H1 (cell line): ENCODE measurements around the gene ANKS1B. TPM values are rescaled to one million over a fixed set of nuclear protein-coding genes. Genes with fewer than 3 reads are reported as not detected.

ENCODE experiments used
- CTCF ChIA-PET: fragments of 300-600 bp; sonication (Branson Sonifier 250); formaldehyde crosslinking; loops from one replicate; lab custom pipeline; 2021; ENCODE audit not compliant: partially characterized antibody; lab: Charles Lee
- POLR2A ChIA-PET: fragments of 300-600 bp; sonication (Branson Sonifier 250); formaldehyde crosslinking; loops from one replicate; lab custom pipeline; 2021; ENCODE audit warnings: inconsistent platforms; ENCODE audit not compliant: partially characterized antibody; lab: Charles Lee
- DNase-seq, 2 experiments: peaks; one replicate each; pipeline versions ENCODE4 v3.0.0 to v3.0.0-alpha.2; 2010 to 2022; ENCODE audit warnings: low spot score in 2 of 2, low read depth in 1 of 2, mixed read lengths in 1 of 2
- FAIRE-seq: peaks from 2 replicates; lab custom pipeline; 2011; peaks lifted over from hg19 to GRCh38; lab: Jason Lieb, UNC
- H2AFZ ChIP-seq: 2 replicates; pipeline ENCODE4 v1.8.1; 2012; ENCODE audit warnings: low read length, inconsistent platforms
- H2AK5ac ChIP-seq: 2 replicates; pipeline ENCODE4 v1.6.1; 2013; ENCODE audit warnings: low read depth, low read length
- H2BK120ac ChIP-seq: replicated peaks from 2 replicates; pipeline ENCODE3; 2013; ENCODE audit warnings: low read depth, low read length, inconsistent platforms
- H2BK12ac ChIP-seq: 2 replicates; pipeline ENCODE4 v1.6.1; 2013; ENCODE audit warnings: low read depth, low read length
- H2BK15ac ChIP-seq: 2 replicates; pipeline ENCODE4 v1.6.1; 2013; ENCODE audit warnings: low read length
- H2BK20ac ChIP-seq: 2 replicates; pipeline ENCODE4 v1.6.1; 2013; ENCODE audit warnings: low read length
- H2BK5ac ChIP-seq: 2 replicates; pipeline ENCODE4 v1.6.1; 2013; ENCODE audit warnings: low read depth, low read length
- H3K14ac ChIP-seq: 2 replicates; pipeline ENCODE4 v1.6.1; 2013; ENCODE audit warnings: inconsistent platforms; ENCODE audit not compliant: insufficient read length
- H3K18ac ChIP-seq: 2 replicates; pipeline ENCODE4 v1.6.1; 2013; ENCODE audit warnings: low read length; ENCODE audit errors: extremely low read depth
- H3K23ac ChIP-seq: 2 replicates; pipeline ENCODE4 v1.6.1; 2013; ENCODE audit warnings: inconsistent platforms; ENCODE audit not compliant: insufficient read length
- H3K23me2 ChIP-seq: 2 replicates; pipeline ENCODE4 v1.6.1; 2013; ENCODE audit warnings: low read depth, low read length
- H3K27ac ChIP-seq: 2 replicates; pipeline ENCODE4 v1.6.1; 2011; ENCODE audit warnings: low read depth, low read length, inconsistent platforms
- H3K27me3 ChIP-seq, 4 experiments: replicated peaks in 1 of 4; 1 replicate in 1 of 4; 2 replicates in 3 of 4; pipeline versions ENCODE4 v1.6.1 to v1.8.1; 2011 to 2013; ENCODE audit warnings: low read length in 3 of 4, mild to moderate bottlenecking in 3 of 4, inconsistent platforms in 2 of 4, mixed read lengths in 2 of 4, moderate library complexity in 1 of 4; ENCODE audit not compliant: control insufficient read depth in 3 of 4, insufficient read depth in 3 of 4; ENCODE audit errors: extremely low read depth in 1 of 4
- H3K36me3 ChIP-seq, 4 experiments: 2 replicates each; pipeline versions ENCODE4 v1.6.1 to v1.8.1; 2011 to 2013; ENCODE audit warnings: mild to moderate bottlenecking in 4 of 4, low read length in 3 of 4, moderate library complexity in 2 of 4, control low read depth in 1 of 4, inconsistent platforms in 1 of 4; ENCODE audit not compliant: insufficient read depth in 4 of 4, control insufficient read depth in 2 of 4
- H3K4ac ChIP-seq: replicated peaks from 2 replicates; pipeline ENCODE3; 2013; ENCODE audit warnings: low read length, low read depth, mixed read lengths, inconsistent platforms; ENCODE audit not compliant: insufficient read length
- H3K4me1 ChIP-seq, 4 experiments: replicated peaks in 1 of 4; 1 replicate in 1 of 4; 2 replicates in 3 of 4; pipeline versions ENCODE4 v1.6.1 to v1.8.1; 2011 to 2013; ENCODE audit warnings: low read length in 3 of 4, inconsistent platforms in 2 of 4, mixed read lengths in 1 of 4; ENCODE audit not compliant: insufficient read depth in 4 of 4, control insufficient read depth in 3 of 4
- H3K4me2 ChIP-seq, 2 experiments: 2 replicates each; pipeline versions ENCODE4 v1.6.1 to v1.8.1; 2011 to 2013; ENCODE audit warnings: low read depth in 2 of 2, low read length in 2 of 2, control low read depth in 1 of 2, inconsistent platforms in 1 of 2, mild to moderate bottlenecking in 1 of 2; ENCODE audit not compliant: insufficient read depth in 1 of 2
- H3K4me3 ChIP-seq, 4 experiments: fragments of 200-600, 300-600 bp in 1 of 4; sonication (generic), shearing (Covaris generic), sonication (Bioruptor Twin) in 1 of 4; 2 replicates each; pipeline versions ENCODE4 v1.5.1 to v1.8.1; 2011 to 2016; ENCODE audit warnings: low read length in 4 of 4, low read depth in 3 of 4, control low read depth in 2 of 4, inconsistent platforms in 2 of 4, mild to moderate bottlenecking in 2 of 4, mixed read lengths in 1 of 4, moderate library complexity in 1 of 4; ENCODE audit not compliant: insufficient read depth in 2 of 4; ENCODE audit errors: extremely low read depth in 1 of 4
- H3K56ac ChIP-seq: replicated peaks from 2 replicates; pipeline ENCODE3; 2013; ENCODE audit warnings: low read depth, mild to moderate bottlenecking, mixed read lengths, low read length, inconsistent platforms; ENCODE audit not compliant: insufficient read length
- H3K79me1 ChIP-seq: 2 replicates; pipeline ENCODE4 v1.6.1; 2013; ENCODE audit warnings: low read depth, low read length, control low read depth
- H3K79me2 ChIP-seq, 2 experiments: 2 replicates each; pipeline versions ENCODE4 v1.6.1 to v1.8.1; 2012 to 2013; ENCODE audit warnings: low read length in 2 of 2, mild to moderate bottlenecking in 2 of 2, inconsistent platforms in 1 of 2; ENCODE audit not compliant: insufficient read depth in 2 of 2, control insufficient read depth in 1 of 2
- H3K9ac ChIP-seq, 4 experiments: replicated peaks in 1 of 4; 1 replicate in 1 of 4; 2 replicates in 3 of 4; pipeline versions ENCODE4 v1.6.1 to v1.8.1; 2011 to 2013; ENCODE audit warnings: low read depth in 3 of 4, low read length in 3 of 4, control low read depth in 2 of 4, mild to moderate bottlenecking in 2 of 4, moderate library complexity in 2 of 4, inconsistent platforms in 1 of 4; ENCODE audit errors: extremely low read depth in 1 of 4
- H3K9me3 ChIP-seq, 2 experiments: 2 replicates each; pipeline versions ENCODE4 v1.6.1 to v1.8.1; 2012 to 2013; ENCODE audit warnings: mild to moderate bottlenecking in 2 of 2, moderate library complexity in 2 of 2, control low read depth in 1 of 2, inconsistent platforms in 1 of 2, low read depth in 1 of 2, low read length in 1 of 2, mixed read lengths in 1 of 2; ENCODE audit not compliant: insufficient read depth in 2 of 2
- H4K20me1 ChIP-seq, 2 experiments: replicated peaks in 1 of 2; 2 replicates each; pipeline versions ENCODE3 to v1.8.1; 2011 to 2013; ENCODE audit warnings: inconsistent platforms in 2 of 2, low read length in 2 of 2, mild to moderate bottlenecking in 1 of 2; ENCODE audit not compliant: insufficient read depth in 2 of 2, control insufficient read depth in 1 of 2
- H4K5ac ChIP-seq: 2 replicates; pipeline ENCODE4 v1.6.1; 2013; ENCODE audit warnings: low read length, low read depth, mixed read lengths, inconsistent platforms; ENCODE audit not compliant: insufficient read length
- H4K8ac ChIP-seq: 2 replicates; pipeline ENCODE4 v1.8.0; 2013; ENCODE audit warnings: mild to moderate bottlenecking, moderate library complexity, low read length, inconsistent platforms; ENCODE audit not compliant: insufficient read depth; ENCODE audit errors: extremely low read depth
- H4K91ac ChIP-seq: replicated peaks from 2 replicates; pipeline ENCODE3; 2013; ENCODE audit warnings: low read length, mixed read lengths, inconsistent platforms; ENCODE audit not compliant: insufficient read length
- ASH2L ChIP-seq: fragments of 200-600, 300-600 bp; sonication (generic); IDR thresholded peaks from one replicate; pipeline ENCODE4 v1.7.1; 2017; ENCODE audit warnings: low read length
- CBX5 ChIP-seq: fragments of 300-800, 300-1000 bp; sonication (generic); IDR thresholded peaks from 2 replicates; pipeline ENCODE4 v1.7.1; 2016; ENCODE audit warnings: antibody characterized with exemption, low read length, low read depth
- GABPA ChIP-seq: IDR thresholded peaks from 2 replicates; pipeline ENCODE4 v1.6.1; 2011; ENCODE audit warnings: mild to moderate bottlenecking, low read length, moderate library complexity, borderline replicate concordance; ENCODE audit not compliant: insufficient read depth
- NANOG ChIP-seq: IDR thresholded peaks from 2 replicates; pipeline ENCODE4 v1.6.1; 2011; ENCODE audit warnings: low read length, low read depth, mild to moderate bottlenecking, inconsistent platforms; ENCODE audit not compliant: insufficient read depth, poor library complexity, severe bottlenecking
- POLR2AphosphoS5 ChIP-seq: IDR thresholded peaks from 2 replicates; pipeline ENCODE4 v1.6.1; 2011; ENCODE audit warnings: low read depth, low read length
- RBBP5 ChIP-seq: IDR thresholded peaks from 2 replicates; pipeline ENCODE4 v1.7.1; 2012; ENCODE audit warnings: low read depth, mild to moderate bottlenecking, inconsistent platforms, low read length, moderate library complexity, borderline replicate concordance
- RFX5 ChIP-seq: IDR thresholded peaks from 2 replicates; pipeline ENCODE4 v1.6.1; 2011; ENCODE audit warnings: low read depth, low read length, improper control_type of control experiment, borderline replicate concordance
- SIRT6 ChIP-seq: IDR thresholded peaks from one replicate; pipeline ENCODE4 v1.7.1; 2012; ENCODE audit warnings: low read length, inconsistent platforms
- SRF ChIP-seq: IDR thresholded peaks from 2 replicates; pipeline ENCODE4 v1.6.1; 2011; ENCODE audit warnings: mild to moderate bottlenecking, low read depth, low read length, moderate library complexity
- WGBS, 2 experiments: shearing (Covaris generic) in 1 of 2; methylation state at CpG; one replicate each; pipeline versions ENCODE4 v1.1.6 to v1.1.7; 2013 to 2015; ENCODE audit warnings: low lambda C conversion rate in 2 of 2, mixed read lengths in 2 of 2, inconsistent platforms in 1 of 2, low coverage in 1 of 2, missing lambda C conversion rate in 1 of 2; ENCODE audit not compliant: insufficient replicate concordance in 2 of 2, insufficient coverage in 1 of 2, insufficient read length in 1 of 2; ENCODE audit errors: extremely low coverage in 1 of 2, missing lambda C conversion rate in 1 of 2; 5-methylcytosine and 5-hydroxymethylcytosine counted together
- polyA plus RNA-seq, 7 experiments: library from polyadenylated mRNA; depleted of rRNA in 3 of 7; stranded (reverse) in 5 of 7; unstranded in 2 of 7; fragments of >200 nt in 5 of 7; fragments of 200-250 nt in 2 of 7; gene quantifications; 1 replicate in 5 of 7; 2 replicates in 1 of 7; 4 replicates in 1 of 7; pipeline versions ENCODE4 v1.2.1 to v1.2.3, GENCODE V29; 2011 to 2013; ENCODE audit warnings: missing spikeins in 2 of 7, mixed read lengths in 2 of 7
- total RNA-seq: library from RNA; stranded (reverse); fragmentation: NEBNext Ultra II Directional; extraction: Animal tissue kit (Norgen Biotek cat#: 25700); gene quantifications from 2 replicates; pipeline ENCODE4 v1.2.1, GENCODE V29; 2021
- TF ChIP-seq, protein P1 (sequence below): IDR thresholded peaks from 2 replicates; pipeline ENCODE4 v1.6.1; 2012; ENCODE audit warnings: inconsistent platforms

The ANKS1B gene
- total and polyA plus RNA-seq, 2 of the 8 experiments (the other 6 are each of a cell fraction or from before 2014, with no cell fraction given), result 2.7 to 6.1 TPM

DNA sequence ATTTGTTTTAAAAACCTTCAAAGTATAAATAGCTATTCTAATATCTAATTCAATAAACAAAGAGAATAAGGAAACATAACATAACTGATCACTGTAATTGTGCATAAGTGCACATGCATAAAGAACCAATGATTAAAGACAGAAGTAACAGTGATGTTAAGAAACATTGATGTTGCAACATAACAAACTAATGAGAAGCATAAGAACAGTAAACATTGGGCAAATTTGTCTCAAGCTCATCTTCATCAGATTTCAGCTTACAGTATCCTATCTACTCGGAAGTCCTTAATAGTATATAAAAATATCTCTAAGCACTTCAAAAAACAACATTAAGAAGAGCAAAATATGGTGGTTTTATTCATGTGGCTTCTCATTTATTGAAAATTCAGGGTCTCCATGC, 239.6 kb downstream of the ANKS1B start:
- H3K4ac ChIP-seq, result no peak overlapping the region
- no peak overlapping the region for H4K5ac ChIP-seq
- H3K9me3 ChIP-seq, result no peaks in the 10 kb centered on the region
- H2BK15ac ChIP-seq, result no peak overlapping the region
- no peaks in the 10 kb centered on the region for H3K36me3 ChIP-seq
- TF ChIP-seq RFX5, result no peak
- no peak for TF ChIP-seq POLR2AphosphoS5
- TF ChIP-seq, protein P1, sequence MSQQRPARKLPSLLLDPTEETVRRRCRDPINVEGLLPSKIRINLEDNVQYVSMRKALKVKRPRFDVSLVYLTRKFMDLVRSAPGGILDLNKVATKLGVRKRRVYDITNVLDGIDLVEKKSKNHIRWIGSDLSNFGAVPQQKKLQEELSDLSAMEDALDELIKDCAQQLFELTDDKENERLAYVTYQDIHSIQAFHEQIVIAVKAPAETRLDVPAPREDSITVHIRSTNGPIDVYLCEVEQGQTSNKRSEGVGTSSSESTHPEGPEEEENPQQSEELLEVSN, result no peak
- TF ChIP-seq NANOG, result no peak
- TF ChIP-seq GABPA, result no peak
- no peak for TF ChIP-seq SIRT6
- TF ChIP-seq SRF, result no peak
- TF ChIP-seq ASH2L, result no peak
- TF ChIP-seq RBBP5, result no peak
- no peak for TF ChIP-seq CBX5
- TF ChIP-seq, all 59 proteins: peak for 0
- H3K4me3 ChIP-seq, result no peak overlapping the region
- no peak overlapping the region for H3K27ac ChIP-seq
- FAIRE-seq (no peak), DNase-seq (no peak)
- H3K4me1 ChIP-seq, result no peaks in the 10 kb centered on the region
- H2BK5ac ChIP-seq, result no peak overlapping the region
- H2AFZ ChIP-seq, result no peak overlapping the region
- H2AK5ac ChIP-seq, result no peak overlapping the region
- peaks cover 2% of the 10 kb centered on the region; the same call in 1 of the 2 replicates for H3K23me2 ChIP-seq
- no peaks in the 10 kb centered on the region for H3K27me3 ChIP-seq
- no peak overlapping the region for H3K9ac ChIP-seq
- no peak overlapping the region for H2BK20ac ChIP-seq
- H4K8ac ChIP-seq, result no peak overlapping the region
- H3K79me2 ChIP-seq, result no peaks in the 10 kb centered on the region
- H3K14ac ChIP-seq, result no peak overlapping the region
- H3K4me2 ChIP-seq, result no peak overlapping the region
- H2BK12ac ChIP-seq, result no peak overlapping the region
- no peaks in the 10 kb centered on the region for H4K20me1 ChIP-seq
- no peak overlapping the region for H3K23ac ChIP-seq
- H3K56ac ChIP-seq, result no peak overlapping the region
- POLR2A ChIA-PET, result interaction anchor here (0.7 kb wide), 1 partner anchor 11 kb away, joined by 3 read pairs; no protein-coding TSS in a partner anchor
- no peak overlapping the region for H4K91ac ChIP-seq
- CTCF ChIA-PET, result interaction anchor here (0.6 kb wide), 1 partner anchor 33 kb away, joined by 3 read pairs; no protein-coding TSS in a partner anchor
- no peak overlapping the region for H3K18ac ChIP-seq
- 89% methylated on average over 1 of the region's 1 CpG; no CpG with 5 or more reads in 1 of the 2 experiments for WGBS, 2 experiments
- H2BK120ac ChIP-seq, result no peak overlapping the region
- H3K79me1 ChIP-seq, result no peaks in the 10 kb centered on the region
